H1 (cell line): ENCODE measurements around the gene IGLL5. TPM values are rescaled to one million over a fixed set of nuclear protein-coding genes. Genes with fewer than 3 reads are reported as not detected.

Experiments used
- EZH2 ChIP-seq: fragments of 200-600 bp; sonication (generic); IDR thresholded peaks from 2 replicates; pipeline ENCODE4 v1.7.1; 2012; ENCODE audit warnings: low read depth, mild to moderate bottlenecking, moderate library complexity, low read length, inconsistent platforms; ENCODE audit not compliant: severe bottlenecking
- NRF1 ChIP-seq: IDR thresholded peaks from 2 replicates; pipeline ENCODE4 v1.6.1; 2011; ENCODE audit warnings: mild to moderate bottlenecking, low read depth, low read length, improper control_type of control experiment
- SIX5 ChIP-seq: IDR thresholded peaks from 2 replicates; pipeline ENCODE4 v1.6.1; 2011; ENCODE audit warnings: mild to moderate bottlenecking, low read depth, low read length
- polyA plus RNA-seq, 7 experiments: library from polyadenylated mRNA; depleted of rRNA in 3 of 7; stranded (reverse) in 5 of 7; unstranded in 2 of 7; fragments of >200 nt in 5 of 7; fragments of 200-250 nt in 2 of 7; gene quantifications; 1 replicate in 5 of 7; 2 replicates in 1 of 7; 4 replicates in 1 of 7; pipeline versions ENCODE4 v1.2.1 to v1.2.3, GENCODE V29; 2011 to 2013; ENCODE audit warnings: missing spikeins in 2 of 7, mixed read lengths in 2 of 7
- total RNA-seq: library from RNA; stranded (reverse); fragmentation: NEBNext Ultra II Directional; extraction: Animal tissue kit (Norgen Biotek cat#: 25700); gene quantifications from 2 replicates; pipeline ENCODE4 v1.2.1, GENCODE V29; 2021

Gene IGLL5
- total and polyA plus RNA-seq, 2 of the 8 experiments (the other 6 are each of a cell fraction or from before 2014, with no cell fraction given), result not detected

DNA sequence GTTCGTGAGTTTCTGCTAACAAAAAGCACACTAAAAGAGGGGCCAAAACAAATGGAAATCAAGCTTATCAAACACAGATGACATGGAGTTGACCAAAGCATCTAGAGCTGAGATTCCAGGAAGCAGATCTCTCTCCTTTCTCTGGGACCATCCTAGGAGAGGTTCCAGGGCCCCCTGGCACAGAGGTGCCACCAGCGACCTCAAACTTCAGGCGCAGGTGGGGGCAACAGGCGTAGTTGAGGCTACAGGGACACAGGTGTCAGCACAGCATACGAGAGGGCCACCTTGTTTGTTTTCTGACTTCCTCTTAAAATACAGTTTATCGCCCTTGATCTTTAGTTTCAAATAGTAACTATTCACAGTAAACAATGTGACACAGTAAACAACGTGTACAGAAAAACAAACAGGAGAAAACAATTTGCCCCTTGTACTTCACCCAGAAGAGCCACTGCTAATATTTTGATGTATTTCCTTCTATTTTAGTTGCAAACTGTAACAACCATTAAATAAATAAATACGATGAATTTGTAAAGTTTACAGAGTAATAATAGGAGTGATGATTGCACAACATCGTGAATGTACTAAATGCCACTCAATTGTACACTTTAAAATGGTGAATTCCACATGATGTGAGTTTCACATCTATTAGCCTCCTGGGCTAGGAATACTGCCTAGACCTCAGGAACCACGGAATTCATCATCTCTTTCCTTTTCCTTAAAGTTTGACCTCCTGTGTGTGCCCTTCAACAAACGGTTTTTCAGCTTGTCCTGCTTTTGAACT is 52.2 kb downstream of the IGLL5 start (continued):
- TF ChIP-seq NRF1, result no peak
- no peak for TF ChIP-seq EZH2
- no peak for TF ChIP-seq SIX5
